NCI-H1694 treated with DMSO at 0.1 percent for 48 hours (cell line): ENCODE measurements around the gene CAMK1D.

Experiments
- DNase-seq: peaks from one replicate; lab custom pipeline; 2025; lab: John Stamatoyannopoulos, UW

Gene CAMK1D

GRCh38 chr10:12828736-12829135 lies 479.4 kb downstream of the CAMK1D start:
- no peak for DNase-seq

DNA sequence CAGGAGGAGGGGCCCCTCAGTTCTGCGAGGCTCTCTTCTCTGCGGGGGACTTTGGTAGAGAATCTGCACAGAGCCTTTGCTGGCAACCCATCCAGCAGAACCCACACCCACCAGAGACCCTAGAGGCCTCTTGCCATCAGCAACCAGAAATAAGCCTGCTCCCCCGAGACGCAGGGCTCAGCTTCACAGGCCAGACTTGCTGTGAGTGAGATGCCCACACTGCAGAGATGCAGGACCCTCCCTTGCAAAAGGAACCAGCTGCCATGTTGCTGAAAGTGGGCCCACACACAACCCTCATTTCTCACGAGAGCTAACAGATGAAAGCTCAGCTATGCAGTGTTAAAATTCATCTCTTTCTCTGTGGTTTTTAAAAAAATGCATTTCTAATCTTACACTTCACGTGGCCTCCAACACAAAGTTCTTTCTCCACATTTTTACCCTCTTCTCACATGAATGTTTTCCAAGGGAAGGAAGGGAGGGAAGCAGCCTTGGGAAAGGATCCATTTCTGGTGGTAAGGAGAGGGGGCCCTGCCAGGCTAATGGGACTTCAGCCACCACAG lies 480.6 kb downstream of the CAMK1D start:
- no peak for DNase-seq

DNA sequence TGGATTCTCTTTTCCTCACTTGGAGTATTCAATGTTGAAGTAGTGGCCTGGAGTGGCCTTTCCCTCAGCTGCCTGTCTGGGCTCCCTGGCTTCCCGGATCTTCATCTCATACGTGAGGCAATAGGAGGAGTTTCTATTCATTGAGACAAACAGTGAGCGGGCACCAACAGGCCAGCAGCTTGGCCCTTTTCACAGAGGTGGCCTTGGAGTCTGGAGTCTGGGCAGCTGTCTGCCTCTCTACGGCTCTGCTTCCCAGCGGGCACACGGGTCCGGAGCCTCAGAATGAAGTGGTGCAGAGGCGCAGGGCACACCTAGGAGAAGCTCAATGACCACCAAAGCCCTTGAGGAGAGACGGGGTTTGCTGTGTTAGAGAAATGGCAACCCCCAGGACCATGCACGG lies 482.7 kb downstream of the CAMK1D start:
- DNase-seq = no peak

- DNase-seq = no peak
Observed at GRCh38 chr10:12833451-12833850, 484.1 kb downstream of the CAMK1D start.

GRCh38 chr10:12834116-12834665 lies 484.8 kb downstream of the CAMK1D start:
- DNase-seq = no peak

GRCh38 chr10:12834721-12835120 lies 485.4 kb downstream of the CAMK1D start:
- DNase-seq = no peak

DNA sequence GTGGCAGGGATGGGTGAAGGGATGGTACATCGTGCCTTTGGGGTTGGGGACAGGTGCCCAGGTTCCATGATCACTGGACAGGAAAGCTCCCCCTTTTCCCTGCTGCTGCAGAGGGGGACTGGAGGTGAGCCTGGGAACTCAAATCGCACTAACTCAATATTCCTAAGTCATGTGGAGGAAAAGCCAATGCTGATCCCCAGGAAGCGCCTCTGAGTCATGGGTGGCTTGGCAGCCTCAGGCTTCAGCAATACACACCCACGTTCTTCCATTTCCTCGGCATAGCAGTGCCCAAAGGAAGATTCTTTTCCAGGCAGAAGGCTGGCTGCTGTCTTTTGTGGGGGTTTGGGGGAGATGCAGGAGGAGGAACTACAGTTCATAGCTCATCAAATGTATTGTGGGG lies 486.4 kb downstream of the CAMK1D start:
- DNase-seq = no peak

- no peak for DNase-seq
Observed at GRCh38 chr10:12838366-12838765, 489.0 kb downstream of the CAMK1D start.

- DNase-seq = no peak
Observed at GRCh38 chr10:12838995-12839927, 489.9 kb downstream of the CAMK1D start.

- no peak for DNase-seq
Observed at GRCh38 chr10:12839941-12840611, 490.7 kb downstream of the CAMK1D start.

GRCh38 chr10:12841426-12841825 lies 492.1 kb downstream of the CAMK1D start:
- DNase-seq = no peak

GRCh38 chr10:12841826-12842225 lies 492.5 kb downstream of the CAMK1D start:
- no peak for DNase-seq

DNA sequence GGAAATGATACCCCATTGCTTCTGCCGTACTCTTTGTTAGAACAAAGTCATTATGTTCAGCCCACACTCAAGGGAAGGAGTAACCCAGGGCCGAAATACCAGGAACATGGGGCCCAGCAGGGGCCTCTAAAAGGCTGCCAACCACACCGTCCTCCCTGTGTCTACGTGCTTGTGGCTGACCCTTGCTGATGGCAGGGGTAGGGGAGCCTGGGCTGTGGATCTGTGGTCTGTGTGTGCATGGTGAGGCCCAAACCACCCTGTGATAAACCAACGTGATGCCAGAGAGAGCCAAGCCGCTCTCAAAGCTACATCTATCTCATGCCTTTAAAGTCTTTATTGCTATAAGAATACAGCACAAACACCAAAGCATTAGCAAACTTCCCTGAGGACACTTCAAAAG lies 493.0 kb downstream of the CAMK1D start:
- DNase-seq = no peak

GRCh38 chr10:12843296-12843945 lies 494.1 kb downstream of the CAMK1D start:
- DNase-seq = no peak

GRCh38 chr10:12844811-12845483 lies 495.6 kb downstream of the CAMK1D start:
- peak; percentile 32 for DNase-seq

DNA sequence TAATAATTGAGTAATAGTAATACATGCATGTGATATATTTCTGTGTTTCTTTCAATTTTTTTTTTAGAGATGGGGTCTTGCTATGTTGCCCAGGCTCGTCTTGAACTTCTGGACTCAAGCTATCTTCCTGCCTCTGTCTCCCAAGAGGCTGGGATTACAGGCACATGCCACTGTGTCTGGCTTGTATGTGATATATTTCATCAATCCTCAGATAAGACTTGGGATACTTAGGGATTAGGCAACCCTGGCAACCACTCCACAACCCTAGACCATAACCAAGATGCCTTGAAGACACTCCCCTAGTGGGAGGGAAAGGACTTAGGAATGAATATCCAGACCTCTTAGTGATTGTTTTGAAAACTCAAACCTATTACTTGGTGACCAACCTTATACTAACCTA lies 497.4 kb downstream of the CAMK1D start:
- DNase-seq = no peak

GRCh38 chr10:12847361-12847975 lies 498.1 kb downstream of the CAMK1D start:
- DNase-seq = no peak

DNA sequence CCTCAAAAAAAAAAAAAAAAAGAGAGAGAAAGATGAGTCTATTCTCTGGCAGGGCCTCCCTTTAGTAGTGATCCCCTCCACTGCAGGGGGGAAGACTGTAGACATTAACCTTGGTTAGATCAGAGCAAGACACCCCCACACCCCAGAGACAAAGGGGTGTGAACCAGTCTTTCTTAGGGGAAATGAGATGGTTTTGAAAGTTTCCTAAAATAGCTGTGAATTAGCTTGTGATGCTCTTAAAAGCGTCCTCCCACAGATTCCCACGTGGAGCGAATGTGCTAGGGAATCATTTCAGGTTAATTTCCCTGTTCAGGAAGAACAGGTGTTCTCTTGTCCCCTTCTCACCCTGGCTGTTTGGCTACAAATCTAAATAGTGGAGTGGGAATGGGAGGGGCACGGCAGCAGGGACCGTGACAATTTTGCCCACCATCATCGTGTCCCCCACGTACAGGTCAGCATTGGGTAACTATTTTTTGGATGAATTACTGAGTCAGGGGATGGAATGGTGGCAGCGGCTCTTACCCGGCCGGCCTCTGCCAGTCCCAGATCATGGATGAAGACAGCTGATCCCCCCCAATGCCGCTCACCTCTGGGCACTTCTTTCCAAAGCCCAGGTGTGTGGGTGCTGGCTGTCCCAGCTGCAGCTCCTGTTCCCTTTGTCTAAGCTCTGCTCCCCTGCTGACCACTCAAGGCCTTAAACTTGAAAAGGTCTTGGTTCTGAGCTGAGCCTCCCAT lies 499.3 kb downstream of the CAMK1D start:
- DNase-seq = no peak

DNA sequence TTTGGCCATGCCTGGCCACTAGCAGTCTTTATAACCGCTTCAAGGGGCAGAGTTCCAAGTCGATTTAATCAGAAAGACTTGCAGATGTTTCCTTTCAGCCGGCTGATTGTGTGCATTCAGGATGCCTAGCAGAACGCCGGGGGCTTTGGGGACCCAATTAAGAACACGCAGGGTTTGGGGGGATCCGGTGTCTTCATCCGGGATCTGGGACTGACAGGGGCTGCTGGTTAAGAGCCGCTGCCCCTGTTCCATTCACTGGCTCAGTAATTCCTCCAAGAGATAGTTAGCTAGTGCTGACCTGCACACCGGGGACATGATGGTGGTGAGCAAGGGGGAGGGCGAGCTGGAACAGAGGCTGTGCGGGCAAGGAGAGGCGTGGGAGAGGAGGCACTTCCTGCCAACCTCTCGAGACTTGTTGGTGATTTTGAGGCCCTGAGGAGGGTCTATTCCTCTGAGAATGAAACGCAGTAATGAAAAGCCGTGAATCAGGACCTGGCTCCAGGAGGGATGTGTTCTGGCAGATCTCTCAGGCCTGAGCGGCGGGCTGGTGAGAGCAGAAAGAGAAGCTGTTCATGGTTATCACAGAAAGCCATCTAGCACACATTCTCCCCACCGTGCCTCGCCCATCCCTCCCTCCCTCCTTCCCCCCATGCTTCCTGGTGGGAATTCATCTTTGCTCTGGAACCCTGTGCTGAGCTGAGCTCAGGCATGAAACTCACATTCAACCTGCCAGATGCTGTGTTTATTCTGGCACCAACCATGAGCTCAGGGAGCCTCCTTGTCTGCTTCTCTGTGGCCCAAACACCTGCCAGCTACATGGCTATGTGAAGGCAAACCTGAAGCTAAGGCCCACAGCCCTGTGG lies 500.2 kb downstream of the CAMK1D start:
- peak; percentile 71 for DNase-seq
